GM08714 (cell line): Measurements from ENCODE around the gene NMNAT3.

Experiments
- H3K4me3 ChIP-seq: fragments of 200-500 bp; sonication (Bioruptor generic); 2 replicates; pipeline ENCODE4 v1.5.1; 2014; ENCODE audit warnings: mild to moderate bottlenecking, low read length, inconsistent platforms
- ZNF274 ChIP-seq: IDR thresholded peaks from 2 replicates; pipeline ENCODE4 v1.6.1; 2012; ENCODE audit warnings: mild to moderate bottlenecking, low read depth, low read length

Gene NMNAT3

GRCh38 chr3:139634111-139634635 lies 43.6 kb downstream of the NMNAT3 start:
- no peak for TF ChIP-seq ZNF274
- no peak overlapping the region for H3K4me3 ChIP-seq

- no peak overlapping the region for H3K4me3 ChIP-seq
- TF ChIP-seq ZNF274, result no peak
These were observed 44.3 kb downstream of the NMNAT3 start for GRCh38 chr3:139633511-139633910.

- H3K4me3 ChIP-seq, result no peak overlapping the region
- TF ChIP-seq ZNF274, result no peak
These were observed 47.2 kb downstream of the NMNAT3 start for GRCh38 chr3:139630542-139630941.

- TF ChIP-seq ZNF274, result no peak
These were observed 48.7 kb downstream of the NMNAT3 start for GRCh38 chr3:139629033-139629432.

GRCh38 chr3:139627759-139628158 lies 50.0 kb downstream of the NMNAT3 start:
- no peak for TF ChIP-seq ZNF274

More at GRCh38 chr3:139629033-139629432, 48.7 kb downstream of the NMNAT3 start:
- H3K4me3 ChIP-seq, result no peak overlapping the region

GRCh38 chr3:139620438-139620837 lies 57.3 kb downstream of the NMNAT3 start:
- H3K4me3 ChIP-seq, result no peak overlapping the region
- no peak for TF ChIP-seq ZNF274

More at GRCh38 chr3:139627759-139628158, 50.0 kb downstream of the NMNAT3 start:
- H3K4me3 ChIP-seq, result no peak overlapping the region

- no peak overlapping the region for H3K4me3 ChIP-seq
- no peak for TF ChIP-seq ZNF274
These were observed 58.3 kb downstream of the NMNAT3 start for GRCh38 chr3:139619484-139619883.

GRCh38 chr3:139617672-139618268 lies 60.0 kb downstream of the NMNAT3 start:
- TF ChIP-seq ZNF274, result no peak
- H3K4me3 ChIP-seq, result no peak overlapping the region

GRCh38 chr3:139611528-139611927 lies 66.2 kb downstream of the NMNAT3 start:
- no peak overlapping the region for H3K4me3 ChIP-seq
- no peak for TF ChIP-seq ZNF274

GRCh38 chr3:139610886-139611285 lies 66.9 kb downstream of the NMNAT3 start:
- no peak for TF ChIP-seq ZNF274
- no peak overlapping the region for H3K4me3 ChIP-seq

- H3K4me3 ChIP-seq, result no peak overlapping the region
- TF ChIP-seq ZNF274, result no peak
These were observed 68.8 kb downstream of the NMNAT3 start for GRCh38 chr3:139608924-139609323.

- TF ChIP-seq ZNF274, result no peak
- H3K4me3 ChIP-seq, result no peak overlapping the region
These were observed 69.7 kb downstream of the NMNAT3 start for GRCh38 chr3:139608108-139608380.

- no peak overlapping the region for H3K4me3 ChIP-seq
- TF ChIP-seq ZNF274, result no peak
These were observed 70.3 kb downstream of the NMNAT3 start for GRCh38 chr3:139607257-139608107.

- no peak overlapping the region for H3K4me3 ChIP-seq
- TF ChIP-seq ZNF274, result no peak
These were observed 75.8 kb downstream of the NMNAT3 start for GRCh38 chr3:139602003-139602402.
